Left lung (tissue), 10 donors: ENCODE results near the gene SCYGR5. TPM values are rescaled to one million over a fixed set of nuclear protein-coding genes. Genes with fewer than 3 reads are reported as not detected.

Source experiments
- ATAC-seq: fragments of 200-7000 bp; cut with Tn5 transposase; one replicate; pipeline ENCODE4 v1.9.1; 2020; ENCODE audit warnings: moderate library complexity
- DNase-seq, 4 donors: peaks; one replicate each; pipeline ENCODE4 v3.0.0-alpha.2; 2013 to 2020
- H3K27ac ChIP-seq, 2 donors: fragments of 200-600 bp; sonication (generic) in 1 of 2; one replicate each; pipeline versions ENCODE4 v1.5.0 to v1.8.0; 2020 to 2021
- H3K27me3 ChIP-seq, 2 donors: fragments of 200-600 bp; sonication (generic) in 1 of 2; one replicate each; pipeline versions ENCODE4 v1.5.0 to v1.8.0; 2020 to 2021
- H3K36me3 ChIP-seq, 2 donors: fragments of 200-600 bp; sonication (generic) in 1 of 2; one replicate each; pipeline versions ENCODE4 v1.5.0 to v1.8.0; 2020 to 2021
- H3K4me1 ChIP-seq, 2 donors: fragments of 200-600 bp; one replicate each; pipeline ENCODE4 v1.8.0; 2021
- H3K4me3 ChIP-seq, 2 donors: fragments of 200-600 bp; sonication (generic) in 1 of 2; one replicate each; pipeline versions ENCODE4 v1.5.0 to v1.8.0; 2020 to 2021; ENCODE audit warnings: mild to moderate bottlenecking in 1 of 2
- H3K9me3 ChIP-seq, 2 donors: fragments of 200-600 bp; sonication (generic) in 1 of 2; one replicate each; pipeline versions ENCODE4 v1.5.0 to v1.8.0; 2020 to 2021
- intact Hi-C, 2 donors: fragments of 100-400 bp; cut with DNase I; formaldehyde crosslinking; loops; one replicate each; pipeline versions ENCODE4 v1.11.2 to v1.14.2; 2022
- polyA plus RNA-seq, 6 donors: library from polyadenylated mRNA; unstranded; fragments of 120-200 nt; gene quantifications; one replicate each; pipeline ENCODE4 v1.2.1, GENCODE V29; 2013; ENCODE audit not compliant: insufficient read length in 6 of 6
- total RNA-seq, 2 donors: library from RNA; stranded (reverse); fragmentation: NEBNext Ultra II Directional; extraction: Animal tissue kit (Norgen Biotek cat#: 25700); gene quantifications; one replicate each; pipeline ENCODE4 v1.2.1, GENCODE V29; 2021
- TF ChIP-seq, protein P1 (sequence below), 2 donors: fragments of 200-600 bp; sonication (generic) in 1 of 2; IDR thresholded peaks; one replicate each; pipeline versions ENCODE4 v1.5.0 to v1.8.0; 2021; ENCODE audit warnings: antibody characterized with exemption in 2 of 2
- donor health status: DM: no; HTN: yes; CAD: no.
- donor health status: DM: no; HTN: no; CAD: no.

Gene SCYGR5
- total and polyA plus RNA-seq, 8 donors, result not detected

DNA sequence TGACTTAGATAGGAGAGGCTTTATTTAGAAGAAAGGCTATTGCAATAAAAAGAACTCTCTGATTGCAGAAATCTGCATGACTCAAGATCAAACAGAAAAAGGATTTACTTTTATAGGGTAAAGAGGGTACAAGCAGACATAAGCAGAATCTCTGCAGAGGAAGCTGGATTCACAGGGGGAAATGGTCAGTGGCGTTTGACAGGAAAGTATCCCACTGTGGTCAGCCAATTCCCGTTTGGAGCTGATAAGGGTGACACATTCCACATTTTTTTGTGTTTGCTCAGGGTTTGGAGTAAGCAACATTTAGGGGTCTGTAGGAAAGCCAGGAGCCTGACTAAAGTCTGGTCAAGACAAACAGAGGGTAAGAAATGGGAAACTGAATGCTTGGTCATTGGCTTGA, 23.9 kb upstream of the SCYGR5 start:
- Histone ChIP-seq H3K9me3 (no peaks in the 10 kb centered on the region), H3K4me3 (no peak overlapping the region), H3K4me1 (no peaks in the 10 kb centered on the region), H3K27me3 (no peaks in the 10 kb centered on the region), H3K27ac (no peak overlapping the region), H3K36me3 (no peaks in the 10 kb centered on the region)
- DNase-seq (no peak), ATAC-seq (no peak)
- intact Hi-C loops, result no loop called here
- TF ChIP-seq, protein P1, sequence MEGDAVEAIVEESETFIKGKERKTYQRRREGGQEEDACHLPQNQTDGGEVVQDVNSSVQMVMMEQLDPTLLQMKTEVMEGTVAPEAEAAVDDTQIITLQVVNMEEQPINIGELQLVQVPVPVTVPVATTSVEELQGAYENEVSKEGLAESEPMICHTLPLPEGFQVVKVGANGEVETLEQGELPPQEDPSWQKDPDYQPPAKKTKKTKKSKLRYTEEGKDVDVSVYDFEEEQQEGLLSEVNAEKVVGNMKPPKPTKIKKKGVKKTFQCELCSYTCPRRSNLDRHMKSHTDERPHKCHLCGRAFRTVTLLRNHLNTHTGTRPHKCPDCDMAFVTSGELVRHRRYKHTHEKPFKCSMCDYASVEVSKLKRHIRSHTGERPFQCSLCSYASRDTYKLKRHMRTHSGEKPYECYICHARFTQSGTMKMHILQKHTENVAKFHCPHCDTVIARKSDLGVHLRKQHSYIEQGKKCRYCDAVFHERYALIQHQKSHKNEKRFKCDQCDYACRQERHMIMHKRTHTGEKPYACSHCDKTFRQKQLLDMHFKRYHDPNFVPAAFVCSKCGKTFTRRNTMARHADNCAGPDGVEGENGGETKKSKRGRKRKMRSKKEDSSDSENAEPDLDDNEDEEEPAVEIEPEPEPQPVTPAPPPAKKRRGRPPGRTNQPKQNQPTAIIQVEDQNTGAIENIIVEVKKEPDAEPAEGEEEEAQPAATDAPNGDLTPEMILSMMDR (IDR thresholded peaks at IDR 0.05), result no peak

DNA sequence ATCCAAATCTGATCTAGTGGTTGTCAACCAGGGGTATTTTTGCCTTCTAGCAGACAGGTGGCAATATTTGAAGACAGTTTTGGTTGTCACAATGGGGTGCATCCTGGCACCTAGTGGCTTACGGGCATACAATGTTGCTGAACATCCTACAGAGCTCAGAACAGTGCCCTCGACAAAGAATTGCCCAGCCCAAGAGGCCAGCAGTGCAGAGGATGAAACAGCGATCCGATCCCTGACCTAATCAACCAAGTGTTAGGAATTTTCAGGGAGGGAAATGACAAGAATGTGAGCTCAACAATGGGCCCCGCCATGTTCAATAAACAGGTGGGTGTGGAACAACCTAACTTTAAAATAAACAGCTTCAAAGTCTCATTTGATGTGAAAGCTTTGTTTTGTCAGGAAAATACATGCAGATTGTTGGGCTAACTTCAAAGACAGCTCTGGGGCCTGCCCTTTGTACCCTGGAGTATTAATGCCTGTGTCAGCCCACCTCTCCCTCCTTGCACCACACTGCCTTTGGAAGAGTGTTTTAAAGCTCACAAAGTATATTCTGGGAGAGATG, 22.5 kb upstream of the SCYGR5 start:
- DNase-seq (no peak), ATAC-seq (no peak)
- Histone ChIP-seq H3K27ac (no peak overlapping the region), H3K4me3 (no peak overlapping the region), H3K9me3 (no peaks in the 10 kb centered on the region), H3K4me1 (no peaks in the 10 kb centered on the region), H3K36me3 (no peaks in the 10 kb centered on the region), H3K27me3 (no peaks in the 10 kb centered on the region)
- intact Hi-C loops, result no loop called here
- TF ChIP-seq, protein P1 (IDR thresholded peaks at IDR 0.05), result no peak

DNA sequence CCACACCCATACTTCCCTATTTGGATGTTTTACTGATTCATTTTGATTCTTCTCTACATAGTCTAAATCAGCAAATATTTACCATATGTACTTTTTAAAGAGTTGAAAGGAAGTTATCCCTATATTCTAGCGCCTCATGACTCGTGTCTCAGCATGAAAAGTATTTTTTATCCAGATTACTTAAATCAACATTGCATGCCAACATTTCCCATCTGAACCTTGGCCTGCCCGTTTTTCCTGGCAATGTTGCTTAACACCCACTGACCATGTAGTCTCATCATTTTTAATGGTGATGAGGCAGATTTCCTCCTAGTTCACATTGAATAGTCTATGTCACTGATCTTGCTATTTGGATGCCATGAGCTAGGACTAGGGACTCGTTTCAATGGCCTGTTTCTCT, 13.2 kb upstream of the SCYGR5 start:
- DNase-seq (no peak), ATAC-seq (no peak)
- H3K4me1 ChIP-seq, result peaks cover 0 to 6% of the 10 kb centered on the region in 2 donors
- H3K27ac ChIP-seq, result peak overlapping the region in 1 of 2 donors; percentile 45
- H3K4me3 ChIP-seq, result no peak overlapping the region
- no peaks in the 10 kb centered on the region for H3K36me3 ChIP-seq
- TF ChIP-seq, protein P1 (IDR thresholded peaks at IDR 0.05), result no peak
- no peaks in the 10 kb centered on the region for H3K9me3 ChIP-seq
- no peaks in the 10 kb centered on the region for H3K27me3 ChIP-seq
- intact Hi-C loops, result no loop called here

DNA sequence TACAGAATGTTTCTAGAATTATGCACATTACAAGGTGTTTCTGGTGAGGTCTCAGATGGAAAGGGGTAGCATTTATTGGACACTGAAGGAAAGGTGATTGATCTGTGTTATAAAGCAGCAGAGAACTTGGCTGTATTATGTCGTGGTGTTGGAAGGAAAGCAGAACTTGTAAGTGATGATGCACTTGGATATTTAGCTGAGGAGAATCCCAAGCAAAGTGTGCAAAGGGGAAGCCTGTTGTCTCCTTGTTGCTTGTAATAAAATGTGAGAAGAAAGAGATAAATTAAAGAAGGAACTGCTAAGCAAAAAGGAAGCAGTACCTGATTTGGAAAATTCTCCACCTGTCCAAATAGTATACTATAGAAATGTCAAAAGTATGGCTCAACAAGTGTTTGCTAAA, 12.2 kb upstream of the SCYGR5 start:
- intact Hi-C loops, result no loop called here
- TF ChIP-seq, protein P1 (IDR thresholded peaks at IDR 0.05), result no peak

DNA sequence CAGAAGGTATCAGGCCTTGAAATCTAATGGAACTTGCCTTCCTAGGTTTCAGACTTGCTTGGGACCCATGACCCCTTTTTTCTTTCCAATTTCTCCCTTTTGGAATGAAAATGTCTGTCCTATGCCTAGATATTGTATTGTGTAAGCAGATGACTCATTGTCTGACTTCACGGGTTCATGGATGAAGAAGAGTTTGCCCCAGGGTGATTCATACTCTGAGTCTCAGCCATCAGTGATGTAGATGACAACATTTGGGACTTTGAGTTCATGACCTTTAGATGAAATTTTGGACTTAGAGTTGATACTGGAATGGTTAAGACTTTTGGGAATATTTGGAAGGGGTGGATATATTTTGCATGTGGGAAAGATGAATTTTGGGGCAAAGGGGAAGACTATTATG, 11.2 kb upstream of the SCYGR5 start:
- Histone ChIP-seq H3K27ac (peak overlapping the region in 1 of 2 donors; percentile 37), H3K27me3 (no peaks in the 10 kb centered on the region), H3K36me3 (no peaks in the 10 kb centered on the region), H3K9me3 (no peaks in the 10 kb centered on the region), H3K4me1 (peaks cover 0 to 6% of the 10 kb centered on the region in 2 donors), H3K4me3 (no peak overlapping the region)
- TF ChIP-seq, protein P1 (IDR thresholded peaks at IDR 0.05), result no peak
- intact Hi-C loops, result loop anchor here in 1 of 2 donors (5.0 kb wide), 1 partner anchor 112 kb away; no protein-coding TSS in a partner anchor
- ATAC-seq, result peak; percentile 46
- no peak for DNase-seq

More for the DNA sequence above, 12.2 kb upstream of the SCYGR5 start:
- H3K9me3 ChIP-seq, result no peaks in the 10 kb centered on the region
- no peak overlapping the region for H3K4me3 ChIP-seq
- DNase-seq (no peak), ATAC-seq (no peak)
- H3K4me1 ChIP-seq, result peaks cover 0 to 6% of the 10 kb centered on the region in 2 donors
- H3K36me3 ChIP-seq, result no peaks in the 10 kb centered on the region
- H3K27me3 ChIP-seq, result no peaks in the 10 kb centered on the region
- peak overlapping the region in 1 of 2 donors; percentile 37 for H3K27ac ChIP-seq
